Activated CD8-positive, alpha-beta T cell treated with anti-CD3 and anti-CD28 coated beads for 36 hours (primary cell): ENCODE measurements around the gene TBL1Y. TPM values are rescaled to one million over a fixed set of nuclear protein-coding genes. Genes with fewer than 3 reads are reported as not detected.
A peak's percentile ranks its signal among the peaks of the same experiment; 100 is the strongest.

Experiments
- ATAC-seq: fragments of 200-7000 bp; cut with Tn5 transposase; one replicate; pipeline ENCODE4 v1.10.0; 2021; ENCODE audit warnings: mild to moderate bottlenecking, moderate library complexity
- CTCF ChIA-PET: fragments of 350-600 bp; sonication (Branson Sonifier 250); formaldehyde crosslinking; loops from one replicate; lab custom pipeline; 2021; ENCODE audit warnings: antibody characterized with exemption; lab: Charles Lee
- POLR2A ChIA-PET: fragments of 350-600 bp; sonication (Branson Sonifier 250); formaldehyde crosslinking; loops from one replicate; lab custom pipeline; 2021; ENCODE audit warnings: antibody characterized with exemption; lab: Charles Lee
- DNase-seq: peaks from one replicate; pipeline ENCODE4 v3.0.0-alpha.2; 2020
- H3K27ac Mint-ChIP-seq: one replicate; pipeline ENCODE4 v1.8.0; 2021; ENCODE audit warnings: mild to moderate bottlenecking, mixed read lengths
- H3K27me3 Mint-ChIP-seq: one replicate; pipeline ENCODE4 v1.8.0; 2021; ENCODE audit warnings: mixed read lengths
- H3K36me3 Mint-ChIP-seq: one replicate; pipeline ENCODE4 v1.8.0; 2021; ENCODE audit warnings: low read depth, mixed read lengths
- H3K4me1 Mint-ChIP-seq: one replicate; pipeline ENCODE4 v1.8.0; 2021; ENCODE audit warnings: low read depth, mixed read lengths
- H3K4me3 Mint-ChIP-seq: one replicate; pipeline ENCODE4 v1.8.0; 2021; ENCODE audit warnings: mild to moderate bottlenecking, moderate library complexity, mixed read lengths
- H3K9me3 Mint-ChIP-seq: one replicate; pipeline ENCODE4 v1.8.0; 2021; ENCODE audit warnings: mixed read lengths
- intact Hi-C: fragments of 100-400 bp; cut with micrococcal nuclease; formaldehyde crosslinking; loops from one replicate; pipeline ENCODE4 v1.10.0; 2022
- total RNA-seq, 2 experiments: library from RNA; stranded (reverse); gene quantifications; one replicate each; pipeline ENCODE4 v1.2.3, GENCODE V29; 2021
- TF ChIP-seq, protein P1 (sequence below): fragments of 200-600 bp; IDR thresholded peaks from one replicate; pipeline ENCODE4 v1.8.0; 2022; ENCODE audit warnings: antibody characterized with exemption, mild to moderate bottlenecking

The TBL1Y gene
- total RNA-seq, 2 experiments from 2014 or later, result 0.11 TPM; not detected in 1

DNA sequence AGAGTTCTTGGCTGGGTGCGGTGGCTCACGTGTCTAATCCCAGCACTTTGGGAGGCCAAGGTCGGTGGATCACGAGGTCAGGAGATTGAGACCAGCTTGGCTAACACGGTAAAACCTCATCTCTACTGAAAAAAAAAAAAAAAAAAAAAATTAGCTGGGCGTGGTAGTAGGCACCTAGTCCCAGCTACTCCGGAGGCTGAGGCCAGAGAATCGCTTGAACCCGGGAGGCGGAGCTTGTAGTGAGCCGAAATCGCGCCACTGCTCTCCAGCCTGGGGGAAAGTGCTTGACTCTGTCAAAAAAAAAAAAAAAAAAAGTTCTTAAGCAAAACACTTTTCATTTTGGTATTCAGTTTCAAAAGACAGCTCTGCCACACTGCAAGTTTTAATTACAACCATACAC, 37.9 kb downstream of the TBL1Y start:
- no peaks in the 10 kb centered on the region for H3K9me3 Mint-ChIP-seq
- CTCF ChIA-PET, result no interaction called here
- POLR2A ChIA-PET, result no interaction called here

DNA sequence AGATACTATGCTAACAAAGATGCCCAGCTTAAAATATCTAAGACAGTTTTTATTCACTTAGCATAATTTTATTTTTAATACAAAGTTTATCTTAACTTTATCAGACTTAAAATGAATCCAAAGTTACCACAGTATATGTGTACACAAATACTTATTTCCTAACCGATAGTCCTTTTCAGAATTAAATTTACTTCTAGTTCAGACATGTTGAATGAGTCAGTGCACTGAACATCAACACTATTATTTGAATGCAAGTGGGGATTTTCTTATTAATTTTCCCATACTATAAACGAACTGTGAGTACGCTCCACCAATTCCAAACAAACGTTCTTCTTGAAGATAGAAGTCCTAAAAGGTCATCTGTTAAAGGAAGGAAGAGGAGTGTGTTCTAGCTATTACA, 39.5 kb downstream of the TBL1Y start:
- Mint-ChIP-seq H3K27me3 (peaks cover 3% of the 10 kb centered on the region), H3K4me3 (no peak overlapping the region), H3K4me1 (no peaks in the 10 kb centered on the region), H3K27ac (no peak overlapping the region), H3K9me3 (no peaks in the 10 kb centered on the region), H3K36me3 (no peaks in the 10 kb centered on the region)
- intact Hi-C loops, result no loop called here
- CTCF ChIA-PET, result no interaction called here
- POLR2A ChIA-PET, result no interaction called here
- DNase-seq (no peak), ATAC-seq (no peak)
- TF ChIP-seq, protein P1, sequence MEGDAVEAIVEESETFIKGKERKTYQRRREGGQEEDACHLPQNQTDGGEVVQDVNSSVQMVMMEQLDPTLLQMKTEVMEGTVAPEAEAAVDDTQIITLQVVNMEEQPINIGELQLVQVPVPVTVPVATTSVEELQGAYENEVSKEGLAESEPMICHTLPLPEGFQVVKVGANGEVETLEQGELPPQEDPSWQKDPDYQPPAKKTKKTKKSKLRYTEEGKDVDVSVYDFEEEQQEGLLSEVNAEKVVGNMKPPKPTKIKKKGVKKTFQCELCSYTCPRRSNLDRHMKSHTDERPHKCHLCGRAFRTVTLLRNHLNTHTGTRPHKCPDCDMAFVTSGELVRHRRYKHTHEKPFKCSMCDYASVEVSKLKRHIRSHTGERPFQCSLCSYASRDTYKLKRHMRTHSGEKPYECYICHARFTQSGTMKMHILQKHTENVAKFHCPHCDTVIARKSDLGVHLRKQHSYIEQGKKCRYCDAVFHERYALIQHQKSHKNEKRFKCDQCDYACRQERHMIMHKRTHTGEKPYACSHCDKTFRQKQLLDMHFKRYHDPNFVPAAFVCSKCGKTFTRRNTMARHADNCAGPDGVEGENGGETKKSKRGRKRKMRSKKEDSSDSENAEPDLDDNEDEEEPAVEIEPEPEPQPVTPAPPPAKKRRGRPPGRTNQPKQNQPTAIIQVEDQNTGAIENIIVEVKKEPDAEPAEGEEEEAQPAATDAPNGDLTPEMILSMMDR, result no peak

More for the DNA sequence above, 37.9 kb downstream of the TBL1Y start:
- Mint-ChIP-seq H3K4me3 (no peak overlapping the region), H3K27me3 (peaks cover 1% of the 10 kb centered on the region), H3K4me1 (no peaks in the 10 kb centered on the region), H3K27ac (no peak overlapping the region), H3K36me3 (no peaks in the 10 kb centered on the region)
- TF ChIP-seq, protein P1, result no peak
- ATAC-seq (no peak), DNase-seq (no peak)
- intact Hi-C loops, result no loop called here

DNA sequence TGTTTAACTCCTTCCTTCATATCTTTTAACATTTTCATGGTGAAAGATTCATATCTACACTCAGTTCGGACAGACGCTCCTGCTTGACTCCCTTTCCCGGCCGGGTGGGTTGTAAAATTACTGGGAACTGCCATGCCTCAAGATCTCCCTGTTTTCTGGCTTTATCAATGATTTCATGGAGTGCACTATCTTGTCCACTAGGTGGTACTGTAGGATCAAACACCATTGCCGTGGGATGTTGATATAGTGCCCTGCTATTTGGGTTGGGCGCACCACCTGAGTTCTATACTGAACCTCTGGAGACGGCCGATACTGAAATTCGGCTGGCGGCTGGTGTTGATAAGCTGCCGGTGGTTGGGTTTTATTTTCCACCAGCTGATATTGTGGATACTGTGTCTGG, 54.2 kb downstream of the TBL1Y start:
- no peaks in the 10 kb centered on the region for H3K9me3 Mint-ChIP-seq
- no peaks in the 10 kb centered on the region for H3K27me3 Mint-ChIP-seq
- ChIA-PET CTCF (interaction anchor here (0.8 to 2.3 kb wide), 6 partner anchors 11 to 124 kb away, joined by 3 to 15 read pairs (median 4); no protein-coding TSS in a partner anchor), POLR2A (no interaction called here)
- TF ChIP-seq, protein P1, result peak; percentile 58
- no peak overlapping the region for H3K4me3 Mint-ChIP-seq
- H3K36me3 Mint-ChIP-seq, result no peaks in the 10 kb centered on the region
- ATAC-seq, result peak; percentile 65
- peak; percentile 46 for DNase-seq
- intact Hi-C loops, result loop anchor here (1.0 kb wide), 1 partner anchor 121 kb away; no protein-coding TSS in a partner anchor
- no peak overlapping the region for H3K27ac Mint-ChIP-seq
- no peaks in the 10 kb centered on the region for H3K4me1 Mint-ChIP-seq

DNA sequence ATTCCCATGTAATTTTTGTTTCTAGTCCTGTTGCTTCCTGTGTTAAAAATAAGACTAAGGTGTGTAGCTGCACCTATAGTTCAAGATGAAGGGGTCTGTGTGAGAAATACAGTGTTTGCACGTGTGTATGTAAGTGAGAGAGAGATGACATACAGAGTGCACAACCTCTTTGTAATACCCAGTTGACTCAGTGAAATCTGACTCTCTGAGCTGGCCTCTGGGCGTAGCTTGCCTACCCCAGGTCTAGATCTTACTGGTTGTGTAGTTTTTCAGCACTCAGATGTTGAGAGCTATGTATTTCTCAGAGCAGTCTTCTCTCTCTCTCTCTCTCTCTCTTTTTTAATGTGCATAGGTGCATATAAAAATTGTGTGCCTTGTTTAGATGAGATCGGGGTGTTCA, 56.0 kb downstream of the TBL1Y start:
- Mint-ChIP-seq H3K27me3 (no peaks in the 10 kb centered on the region), H3K36me3 (no peaks in the 10 kb centered on the region), H3K27ac (no peak overlapping the region), H3K9me3 (no peaks in the 10 kb centered on the region), H3K4me3 (no peak overlapping the region), H3K4me1 (no peaks in the 10 kb centered on the region)
- POLR2A ChIA-PET, result no interaction called here
- ATAC-seq, result no peak
- no peak for DNase-seq
- CTCF ChIA-PET, result interaction anchor here (2.3 kb wide), 1 partner anchor 118 kb away, joined by 15 read pairs; no protein-coding TSS in a partner anchor
- TF ChIP-seq, protein P1, result no peak
- intact Hi-C loops, result no loop called here

DNA sequence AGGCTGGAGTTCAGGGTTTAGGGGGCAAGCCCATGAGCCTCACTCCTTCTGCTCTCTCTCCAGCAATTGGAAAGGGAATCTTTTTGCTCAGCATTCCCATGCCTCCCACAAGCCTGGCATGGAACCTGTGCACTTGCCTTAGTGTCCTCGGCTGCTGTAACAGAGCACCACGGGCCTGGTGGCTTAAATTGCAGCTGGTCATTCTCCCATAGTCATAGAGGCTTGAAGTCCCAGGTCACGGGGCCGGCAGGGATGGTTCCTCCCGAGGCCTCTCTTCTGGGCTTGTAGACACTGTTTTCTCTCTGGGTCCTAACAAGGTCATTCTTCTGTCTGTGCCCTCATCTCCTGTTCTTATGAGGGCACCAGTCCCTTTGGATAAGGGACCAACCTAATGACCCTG, 57.2 kb downstream of the TBL1Y start:
- H3K4me1 Mint-ChIP-seq, result no peaks in the 10 kb centered on the region
- H3K9me3 Mint-ChIP-seq, result no peaks in the 10 kb centered on the region
- TF ChIP-seq, protein P1, result no peak
- ChIA-PET POLR2A (no interaction called here), CTCF (interaction anchor here (0.9 kb wide), 1 partner anchor 117 kb away, joined by 4 read pairs; no protein-coding TSS in a partner anchor)
- H3K36me3 Mint-ChIP-seq, result no peaks in the 10 kb centered on the region
- H3K27me3 Mint-ChIP-seq, result no peaks in the 10 kb centered on the region
- intact Hi-C loops, result no loop called here
- no peak for ATAC-seq
- H3K4me3 Mint-ChIP-seq, result no peak overlapping the region
- no peak overlapping the region for H3K27ac Mint-ChIP-seq
- DNase-seq, result no peak
